H9 (cell line): ENCODE measurements around the gene DSG4. TPM values are rescaled to one million over a fixed set of nuclear protein-coding genes. Genes with fewer than 3 reads are reported as not detected.

Experiments
- DNase-seq: peaks from one replicate; pipeline ENCODE4 v3.0.0-alpha.2; 2017
- H2AFZ ChIP-seq: one replicate; pipeline ENCODE4 v1.6.1; 2013; ENCODE audit warnings: mild to moderate bottlenecking, low read length, control low read depth, moderate library complexity
- H2AK5ac ChIP-seq: 2 replicates; pipeline ENCODE4 v1.6.1; 2013; ENCODE audit warnings: low read length, control low read depth, mixed read lengths; ENCODE audit not compliant: insufficient read length
- H2BK120ac ChIP-seq: one replicate; pipeline ENCODE4 v1.6.1; 2013; ENCODE audit warnings: low read depth, mild to moderate bottlenecking, low read length, control low read depth, inconsistent platforms; ENCODE audit not compliant: poor library complexity, severe bottlenecking
- H2BK12ac ChIP-seq: 2 replicates; pipeline ENCODE4 v1.6.1; 2013; ENCODE audit warnings: low read length, control low read depth, mixed read lengths, low read depth; ENCODE audit not compliant: insufficient read length
- H2BK15ac ChIP-seq: 2 replicates; pipeline ENCODE4 v1.6.1; 2013; ENCODE audit warnings: low read depth, low read length, control low read depth
- H2BK20ac ChIP-seq: one replicate; pipeline ENCODE4 v1.6.1; 2013; ENCODE audit warnings: low read depth, mild to moderate bottlenecking, low read length, control low read depth, inconsistent platforms; ENCODE audit not compliant: poor library complexity, severe bottlenecking
- H2BK5ac ChIP-seq: 2 replicates; pipeline ENCODE4 v1.6.1; 2013; ENCODE audit warnings: low read length, control low read depth, mixed read lengths; ENCODE audit not compliant: insufficient read length
- H3K14ac ChIP-seq: 2 replicates; pipeline ENCODE4 v1.6.1; 2013; ENCODE audit warnings: low read length, control low read depth; ENCODE audit not compliant: insufficient read depth
- H3K18ac ChIP-seq: 2 replicates; pipeline ENCODE4 v1.6.1; 2013; ENCODE audit warnings: low read depth, mild to moderate bottlenecking, mixed read lengths, low read length, control low read depth; ENCODE audit not compliant: insufficient read length
- H3K23ac ChIP-seq: 2 replicates; pipeline ENCODE4 v1.6.1; 2013; ENCODE audit warnings: low read length, control low read depth, mixed read lengths, low read depth; ENCODE audit not compliant: insufficient read length
- H3K23me2 ChIP-seq: 2 replicates; pipeline ENCODE4 v1.6.1; 2013; ENCODE audit warnings: low read depth, mild to moderate bottlenecking, mixed read lengths, low read length, control low read depth; ENCODE audit not compliant: insufficient read length, poor library complexity, severe bottlenecking
- H3K27ac ChIP-seq: 2 replicates; pipeline ENCODE4 v1.5.1; 2013; ENCODE audit warnings: low read length, control low read depth, mixed read lengths, low read depth; ENCODE audit not compliant: insufficient read length
- H3K27me3 ChIP-seq: 2 replicates; pipeline ENCODE4 v1.6.1; 2013; ENCODE audit warnings: low read length, control low read depth, inconsistent platforms; ENCODE audit not compliant: insufficient read depth
- H3K4ac ChIP-seq: 2 replicates; pipeline ENCODE4 v1.6.1; 2013; ENCODE audit warnings: low read depth, mild to moderate bottlenecking, control low read depth, inconsistent platforms, low read length, moderate library complexity
- H3K4me1 ChIP-seq: 2 replicates; pipeline ENCODE4 v1.6.1; 2013; ENCODE audit warnings: low read length, control low read depth, inconsistent platforms; ENCODE audit not compliant: insufficient read depth
- H3K4me2 ChIP-seq: 2 replicates; pipeline ENCODE4 v1.6.1; 2013; ENCODE audit warnings: low read length, control low read depth, mixed read lengths; ENCODE audit not compliant: insufficient read length, insufficient read depth
- H3K56ac ChIP-seq: 2 replicates; pipeline ENCODE4 v1.6.1; 2013; ENCODE audit warnings: low read depth, mild to moderate bottlenecking, mixed read lengths, low read length, control low read depth; ENCODE audit not compliant: insufficient read length
- H3K79me1 ChIP-seq: 2 replicates; pipeline ENCODE4 v1.6.1; 2013; ENCODE audit warnings: low read depth, mild to moderate bottlenecking, moderate library complexity, low read length, control low read depth, inconsistent platforms; ENCODE audit not compliant: insufficient read depth, poor library complexity, severe bottlenecking
- H3K79me2 ChIP-seq: 2 replicates; pipeline ENCODE4 v1.6.1; 2013; ENCODE audit warnings: low read length, control low read depth, inconsistent platforms; ENCODE audit not compliant: insufficient read depth
- H3K9ac ChIP-seq: 2 replicates; pipeline ENCODE4 v1.6.1; 2013; ENCODE audit warnings: low read length, control low read depth, mixed read lengths; ENCODE audit not compliant: insufficient read length; ENCODE audit errors: extremely low read depth
- H3K9me3 ChIP-seq: one replicate; pipeline ENCODE4 v1.6.1; 2013; ENCODE audit warnings: low read depth, low read length, inconsistent platforms; ENCODE audit not compliant: control insufficient read depth
- H3T11ph ChIP-seq: one replicate; pipeline ENCODE4 v1.6.1; 2013; ENCODE audit warnings: mild to moderate bottlenecking, low read length, control low read depth, inconsistent platforms
- H4K20me1 ChIP-seq: one replicate; pipeline ENCODE4 v1.6.1; 2013; ENCODE audit not compliant: control insufficient read depth, insufficient read length, insufficient read depth
- H4K5ac ChIP-seq: 2 replicates; pipeline ENCODE4 v1.6.1; 2013; ENCODE audit warnings: low read depth, mild to moderate bottlenecking, mixed read lengths, low read length, control low read depth; ENCODE audit not compliant: insufficient read length
- H4K8ac ChIP-seq: replicated peaks from 2 replicates; pipeline ENCODE4 v1.6.1; 2013; ENCODE audit warnings: low read length, control low read depth, mixed read lengths, low read depth; ENCODE audit not compliant: insufficient read length
- H4K91ac ChIP-seq: 2 replicates; pipeline ENCODE4 v1.6.1; 2013; ENCODE audit warnings: low read depth, mild to moderate bottlenecking, moderate library complexity, mixed read lengths, low read length, control low read depth; ENCODE audit not compliant: insufficient read length
- H3K27ac Mint-ChIP-seq, 3 experiments: 2 replicates in 2 of 3; 3 replicates in 1 of 3; pipeline ENCODE4 v1.8.0; 2020 to 2021; ENCODE audit warnings: mixed read lengths in 3 of 3, mild to moderate bottlenecking in 1 of 3, moderate library complexity in 1 of 3
- H3K27me3 Mint-ChIP-seq: 2 replicates; pipeline ENCODE4 v1.8.0; 2021; ENCODE audit warnings: low read depth, mild to moderate bottlenecking, moderate library complexity, mixed read lengths
- H3K36me3 Mint-ChIP-seq, 3 experiments: 2 replicates in 2 of 3; 3 replicates in 1 of 3; pipeline ENCODE4 v1.8.0; 2020 to 2021; ENCODE audit warnings: low read depth in 3 of 3, mixed read lengths in 3 of 3; ENCODE audit not compliant: insufficient read depth in 1 of 3
- H3K4me1 Mint-ChIP-seq, 2 experiments: 2 replicates each; pipeline ENCODE4 v1.8.0; 2020; ENCODE audit warnings: mixed read lengths in 2 of 2
- H3K4me3 Mint-ChIP-seq, 2 experiments: 2 replicates in 1 of 2; 3 replicates in 1 of 2; pipeline ENCODE4 v1.8.0; 2020 to 2021; ENCODE audit warnings: mild to moderate bottlenecking in 2 of 2, mixed read lengths in 2 of 2, moderate library complexity in 1 of 2
- H3K9me3 Mint-ChIP-seq, 2 experiments: 2 replicates in 1 of 2; 3 replicates in 1 of 2; pipeline ENCODE4 v1.8.0; 2020; ENCODE audit warnings: mild to moderate bottlenecking in 2 of 2, mixed read lengths in 2 of 2, moderate library complexity in 1 of 2
- CTCF ChIP-seq: fragments of 200-600 bp; sonication (generic); conservative IDR thresholded peaks from 3 replicates; pipeline ENCODE4 v1.8.0; 2021; ENCODE audit warnings: antibody characterized with exemption, mild to moderate bottlenecking
- WGBS: extraction: QIAGEN DNeasy Blood & Tissue Kit; methylation state at CpG from one replicate; pipeline ENCODE4 v1.1.7; 2013; ENCODE audit warnings: missing lambda C conversion rate, low lambda C conversion rate, mixed read lengths; ENCODE audit not compliant: insufficient read length; ENCODE audit errors: extremely low coverage; 5-methylcytosine and 5-hydroxymethylcytosine counted together
- total RNA-seq: library from RNA; stranded (reverse); gene quantifications from 2 replicates; pipeline ENCODE4 v1.2.1, GENCODE V29; 2021

Gene DSG4
- total RNA-seq, 1 experiment from 2014 or later: not detected

- no peaks in the 10 kb centered on the region for H3K27me3 ChIP-seq
- H2AFZ ChIP-seq: no peak overlapping the region
- no peak overlapping the region for H2BK15ac ChIP-seq
- H4K8ac ChIP-seq: no peak overlapping the region
- no peaks in the 10 kb centered on the region for H3K27me3 Mint-ChIP-seq
- WGBS: no CpG with 5 or more reads among the region's 6 CpGs
- H3K9me3 ChIP-seq: no peaks in the 10 kb centered on the region
- no peak overlapping the region for H2AK5ac ChIP-seq
- H2BK5ac ChIP-seq: no peak overlapping the region
- H3K14ac ChIP-seq: no peak overlapping the region
- no peak overlapping the region for H3K56ac ChIP-seq
- no peak for DNase-seq
- H3K4me1 Mint-ChIP-seq: no peaks in the 10 kb centered on the region
- no peak overlapping the region for H2BK120ac ChIP-seq
- TF ChIP-seq CTCF: no peak
- no peak overlapping the region for H3K18ac ChIP-seq
- no peak overlapping the region for H3K9ac ChIP-seq
- H3K4me3 Mint-ChIP-seq: no peak overlapping the region
- no peak overlapping the region for H2BK20ac ChIP-seq
- H3T11ph ChIP-seq: no peak overlapping the region
- H4K5ac ChIP-seq: no peak overlapping the region
- no peak overlapping the region for H3K27ac Mint-ChIP-seq
- H2BK12ac ChIP-seq: no peak overlapping the region
- H4K20me1 ChIP-seq: no peaks in the 10 kb centered on the region
- no peaks in the 10 kb centered on the region for H3K79me2 ChIP-seq
- no peak overlapping the region for H3K27ac ChIP-seq
- no peaks in the 10 kb centered on the region for H3K36me3 Mint-ChIP-seq
- no peak overlapping the region for H4K91ac ChIP-seq
- no peaks in the 10 kb centered on the region for H3K79me1 ChIP-seq
- no peaks in the 10 kb centered on the region for H3K23me2 ChIP-seq
- no peaks in the 10 kb centered on the region for H3K4me1 ChIP-seq
- H3K9me3 Mint-ChIP-seq: no peaks in the 10 kb centered on the region; a peak in 1 of 5 replicates
- no peak overlapping the region for H3K23ac ChIP-seq
- H3K4ac ChIP-seq: no peak overlapping the region
- H3K4me2 ChIP-seq: no peak overlapping the region
These were observed 43.5 kb downstream of the DSG4 start for GRCh38 chr18:31420032-31420431.
